Measurements from ENCODE around the gene SLC45A2.

SLC45A2 gene

DNA sequence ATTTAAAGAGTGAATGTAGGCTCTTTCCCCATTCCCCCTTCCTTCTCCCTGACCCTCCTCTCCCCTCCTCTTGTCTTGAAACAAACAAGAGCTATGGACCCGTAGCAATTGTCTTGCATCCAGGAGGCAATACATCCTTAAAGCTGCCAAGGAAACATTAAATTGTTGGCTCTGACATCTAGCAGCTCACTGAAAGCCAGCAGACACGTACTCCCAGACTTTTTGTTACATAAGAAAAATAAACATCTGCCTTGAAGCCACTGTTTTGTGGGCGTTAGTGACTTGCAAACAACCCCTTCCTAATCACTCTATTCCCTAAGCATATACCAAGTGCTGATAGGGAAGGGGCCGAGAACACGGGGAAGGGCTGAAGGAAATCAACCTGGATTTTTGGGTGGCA lies 8.6 kb downstream of the SLC45A2 start:
- ATAC-seq, result no peak
- TF ChIP-seq ZFP3 (CRISPR knock-in tag; IDR thresholded peaks at IDR 0.05) (no peak), ESRRG (CRISPR knock-in tag; IDR thresholded peaks at IDR 0.05) (no peak), GLIS3 (CRISPR knock-in tag; IDR thresholded peaks at IDR 0.05) (no peak), RARB (CRISPR knock-in tag; IDR thresholded peaks at IDR 0.05) (no peak), PPARA (CRISPR knock-in tag; IDR thresholded peaks at IDR 0.05; ENCODE audit: borderline replicate concordance) (no peak), ZFP30 (CRISPR knock-in tag; IDR thresholded peaks at IDR 0.05) (no peak), ZNF8 (CRISPR knock-in tag; IDR thresholded peaks at IDR 0.05) (no peak), OSR1 (CRISPR knock-in tag; IDR thresholded peaks at IDR 0.05) (no peak), ZC3H10 (CRISPR knock-in tag; IDR thresholded peaks at IDR 0.05) (no peak), SNAI2 (CRISPR knock-in tag; IDR thresholded peaks at IDR 0.05) (no peak), CSDC2 (CRISPR knock-in tag; IDR thresholded peaks at IDR 0.05) (no peak), ZNF70 (CRISPR knock-in tag; IDR thresholded peaks at IDR 0.05) (no peak), ARNTL (CRISPR knock-in tag; IDR thresholded peaks at IDR 0.05; ENCODE audit: borderline replicate concordance, low read depth) (no peak), ISL1 (CRISPR knock-in tag; IDR thresholded peaks at IDR 0.05) (no peak)
- TF ChIP-seq, protein P1, sequence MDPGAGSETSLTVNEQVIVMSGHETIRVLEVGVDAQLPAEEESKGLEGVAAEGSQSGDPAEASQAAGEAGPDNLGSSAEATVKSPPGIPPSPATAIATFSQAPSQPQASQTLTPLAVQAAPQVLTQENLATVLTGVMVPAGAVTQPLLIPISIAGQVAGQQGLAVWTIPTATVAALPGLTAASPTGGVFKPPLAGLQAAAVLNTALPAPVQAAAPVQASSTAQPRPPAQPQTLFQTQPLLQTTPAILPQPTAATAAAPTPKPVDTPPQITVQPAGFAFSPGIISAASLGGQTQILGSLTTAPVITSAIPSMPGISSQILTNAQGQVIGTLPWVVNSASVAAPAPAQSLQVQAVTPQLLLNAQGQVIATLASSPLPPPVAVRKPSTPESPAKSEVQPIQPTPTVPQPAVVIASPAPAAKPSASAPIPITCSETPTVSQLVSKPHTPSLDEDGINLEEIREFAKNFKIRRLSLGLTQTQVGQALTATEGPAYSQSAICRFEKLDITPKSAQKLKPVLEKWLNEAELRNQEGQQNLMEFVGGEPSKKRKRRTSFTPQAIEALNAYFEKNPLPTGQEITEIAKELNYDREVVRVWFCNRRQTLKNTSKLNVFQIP (CRISPR knock-in tag; IDR thresholded peaks at IDR 0.05; ENCODE audit: borderline replicate concordance, low read depth), result no peak
- TF ChIP-seq, protein P2, sequence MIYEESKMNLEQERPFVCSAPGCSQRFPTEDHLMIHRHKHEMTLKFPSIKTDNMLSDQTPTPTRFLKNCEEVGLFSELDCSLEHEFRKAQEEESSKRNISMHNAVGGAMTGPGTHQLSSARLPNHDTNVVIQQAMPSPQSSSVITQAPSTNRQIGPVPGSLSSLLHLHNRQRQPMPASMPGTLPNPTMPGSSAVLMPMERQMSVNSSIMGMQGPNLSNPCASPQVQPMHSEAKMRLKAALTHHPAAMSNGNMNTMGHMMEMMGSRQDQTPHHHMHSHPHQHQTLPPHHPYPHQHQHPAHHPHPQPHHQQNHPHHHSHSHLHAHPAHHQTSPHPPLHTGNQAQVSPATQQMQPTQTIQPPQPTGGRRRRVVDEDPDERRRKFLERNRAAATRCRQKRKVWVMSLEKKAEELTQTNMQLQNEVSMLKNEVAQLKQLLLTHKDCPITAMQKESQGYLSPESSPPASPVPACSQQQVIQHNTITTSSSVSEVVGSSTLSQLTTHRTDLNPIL (CRISPR knock-in tag; IDR thresholded peaks at IDR 0.05; ENCODE audit: low read depth), result no peak
- TF ChIP-seq, protein P3, sequence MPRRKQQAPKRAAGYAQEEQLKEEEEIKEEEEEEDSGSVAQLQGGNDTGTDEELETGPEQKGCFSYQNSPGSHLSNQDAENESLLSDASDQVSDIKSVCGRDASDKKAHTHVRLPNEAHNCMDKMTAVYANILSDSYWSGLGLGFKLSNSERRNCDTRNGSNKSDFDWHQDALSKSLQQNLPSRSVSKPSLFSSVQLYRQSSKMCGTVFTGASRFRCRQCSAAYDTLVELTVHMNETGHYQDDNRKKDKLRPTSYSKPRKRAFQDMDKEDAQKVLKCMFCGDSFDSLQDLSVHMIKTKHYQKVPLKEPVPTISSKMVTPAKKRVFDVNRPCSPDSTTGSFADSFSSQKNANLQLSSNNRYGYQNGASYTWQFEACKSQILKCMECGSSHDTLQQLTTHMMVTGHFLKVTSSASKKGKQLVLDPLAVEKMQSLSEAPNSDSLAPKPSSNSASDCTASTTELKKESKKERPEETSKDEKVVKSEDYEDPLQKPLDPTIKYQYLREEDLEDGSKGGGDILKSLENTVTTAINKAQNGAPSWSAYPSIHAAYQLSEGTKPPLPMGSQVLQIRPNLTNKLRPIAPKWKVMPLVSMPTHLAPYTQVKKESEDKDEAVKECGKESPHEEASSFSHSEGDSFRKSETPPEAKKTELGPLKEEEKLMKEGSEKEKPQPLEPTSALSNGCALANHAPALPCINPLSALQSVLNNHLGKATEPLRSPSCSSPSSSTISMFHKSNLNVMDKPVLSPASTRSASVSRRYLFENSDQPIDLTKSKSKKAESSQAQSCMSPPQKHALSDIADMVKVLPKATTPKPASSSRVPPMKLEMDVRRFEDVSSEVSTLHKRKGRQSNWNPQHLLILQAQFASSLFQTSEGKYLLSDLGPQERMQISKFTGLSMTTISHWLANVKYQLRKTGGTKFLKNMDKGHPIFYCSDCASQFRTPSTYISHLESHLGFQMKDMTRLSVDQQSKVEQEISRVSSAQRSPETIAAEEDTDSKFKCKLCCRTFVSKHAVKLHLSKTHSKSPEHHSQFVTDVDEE (CRISPR knock-in tag; IDR thresholded peaks at IDR 0.05), result no peak

DNA sequence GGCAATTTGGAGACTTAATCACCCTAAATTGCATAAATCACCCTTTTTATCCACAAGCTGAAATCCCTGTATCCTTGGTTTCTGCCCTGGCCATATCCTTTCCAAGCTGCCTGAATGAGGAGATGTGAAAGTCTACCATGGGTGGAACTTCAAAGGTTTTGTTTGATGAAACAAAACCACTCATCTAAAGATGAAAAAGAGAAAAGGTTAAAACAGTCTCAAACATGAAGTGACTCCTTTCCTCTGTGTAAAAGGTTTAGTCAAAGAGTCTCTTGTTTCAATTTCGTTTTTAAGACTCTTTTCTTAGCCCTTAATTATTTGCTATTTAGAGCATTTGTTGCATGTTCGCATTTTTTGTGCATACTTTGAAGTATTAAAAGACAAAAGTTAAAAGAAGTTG lies 11.2 kb downstream of the SLC45A2 start:
- TF ChIP-seq ZNF565 (CRISPR knock-in tag; conservative IDR thresholded peaks at IDR 0.05; ENCODE audit: low read depth), result no peak
- no peak for TF ChIP-seq ZNF8 (CRISPR knock-in tag; IDR thresholded peaks at IDR 0.05)
- TF ChIP-seq ZFP3 (CRISPR knock-in tag; IDR thresholded peaks at IDR 0.05), result no peak
- TF ChIP-seq, protein P3 (CRISPR knock-in tag; IDR thresholded peaks at IDR 0.05), result no peak
- TF ChIP-seq, protein P1 (CRISPR knock-in tag; IDR thresholded peaks at IDR 0.05; ENCODE audit: borderline replicate concordance, low read depth), result no peak
- TF ChIP-seq SNAI2 (CRISPR knock-in tag; IDR thresholded peaks at IDR 0.05), result no peak
- no peak for TF ChIP-seq OSR1 (CRISPR knock-in tag; IDR thresholded peaks at IDR 0.05)
- no peak for TF ChIP-seq GLIS3 (CRISPR knock-in tag; IDR thresholded peaks at IDR 0.05)
- no peak for TF ChIP-seq PPARA (CRISPR knock-in tag; IDR thresholded peaks at IDR 0.05; ENCODE audit: borderline replicate concordance)
- no peak for TF ChIP-seq ZFP30 (CRISPR knock-in tag; IDR thresholded peaks at IDR 0.05)
- no peak for TF ChIP-seq ZC3H10 (CRISPR knock-in tag; IDR thresholded peaks at IDR 0.05)
- TF ChIP-seq TCF4 (CRISPR knock-in tag; IDR thresholded peaks at IDR 0.05; ENCODE audit: borderline replicate concordance), result no peak
- TF ChIP-seq CSDC2 (CRISPR knock-in tag; IDR thresholded peaks at IDR 0.05), result no peak
- ATAC-seq, result no peak

Measured in SK-N-SH treated with all-trans-retinoic acid at 6 μM for 48 hours (cell line).